T-helper 1 cell (primary cell): ENCODE data around the gene TRPM3.

Experiments
- DNase-seq, 5 donors: peaks; one replicate each; pipeline ENCODE4 v3.0.0-alpha.2; 2012 to 2020
- total RNA-seq, 4 donors: gene quantifications; one replicate each; lab custom pipeline; 2026; lab: John Stamatoyannopoulos, UW

Gene TRPM3
- total RNA-seq, result 0 to 0.15 (median 0) reads per million in 4 donors

GRCh38 chr9:71121275-71122021 lies at the start of gene TRPM3:
TSS of gene TRPM3 (minus strand) at chr9:71121621. CDS start at chr9:71121354, 267 bp downstream.
- no peak for DNase-seq

- DNase-seq, result no peak
Observed at GRCh38 chr9:71168418-71168817, 47.0 kb upstream of the TRPM3 start.

GRCh38 chr9:71162126-71162525 lies 40.7 kb upstream of the TRPM3 start:
- no peak for DNase-seq

- DNase-seq, result no peak
Observed at GRCh38 chr9:71157731-71158130, 36.3 kb upstream of the TRPM3 start.

GRCh38 chr9:71147368-71147767 lies 25.9 kb upstream of the TRPM3 start:
- DNase-seq, result no peak

GRCh38 chr9:71146511-71146910 lies 25.1 kb upstream of the TRPM3 start:
- DNase-seq, result no peak

- no peak for DNase-seq
Observed at GRCh38 chr9:71145179-71145578, 23.8 kb upstream of the TRPM3 start.

GRCh38 chr9:71144495-71144894 lies 23.1 kb upstream of the TRPM3 start:
- no peak for DNase-seq

- DNase-seq, result no peak
Observed at GRCh38 chr9:71136696-71137095, 15.3 kb upstream of the TRPM3 start.

- DNase-seq, result no peak
Observed at GRCh38 chr9:71131145-71131544, 9.7 kb upstream of the TRPM3 start.

- DNase-seq, result no peak
Observed at GRCh38 chr9:71130521-71130920, 9.1 kb upstream of the TRPM3 start.

- no peak for DNase-seq
Observed at GRCh38 chr9:71128796-71129195, 7.4 kb upstream of the TRPM3 start.

GRCh38 chr9:71127301-71127700 lies 5.9 kb upstream of the TRPM3 start:
- no peak for DNase-seq

- no peak for DNase-seq
Observed at GRCh38 chr9:71122421-71122820, 1.0 kb upstream of the TRPM3 start.

GRCh38 chr9:71122022-71122275 lies 528 bp upstream of the TRPM3 start:
- DNase-seq, result no peak

GRCh38 chr9:71120501-71121247 lies 747 bp downstream of the TRPM3 start:
- no peak for DNase-seq

- DNase-seq, result no peak
Observed at GRCh38 chr9:71119746-71120145, 1.7 kb downstream of the TRPM3 start.

- no peak for DNase-seq
Observed at GRCh38 chr9:71118324-71118723, 3.1 kb downstream of the TRPM3 start.

- DNase-seq, result no peak
Observed at GRCh38 chr9:71115448-71115975, 5.9 kb downstream of the TRPM3 start.

GRCh38 chr9:71112866-71113265 lies 8.6 kb downstream of the TRPM3 start:
- DNase-seq, result no peak

GRCh38 chr9:71108937-71109336 lies 12.5 kb downstream of the TRPM3 start:
- no peak for DNase-seq

- DNase-seq, result no peak
Observed at GRCh38 chr9:71106992-71107391, 14.4 kb downstream of the TRPM3 start.

- DNase-seq, result no peak
Observed at GRCh38 chr9:71105192-71105591, 16.2 kb downstream of the TRPM3 start.

- DNase-seq, result no peak
Observed at GRCh38 chr9:71098801-71099200, 22.6 kb downstream of the TRPM3 start.
